ENCODE results near the gene ARPP21. TPM values are rescaled to one million over a fixed set of nuclear protein-coding genes. Genes with fewer than 3 reads are reported as not detected.

ARPP21 gene
- total RNA-seq, 1 experiment from 2014 or later: not detected

DNA sequence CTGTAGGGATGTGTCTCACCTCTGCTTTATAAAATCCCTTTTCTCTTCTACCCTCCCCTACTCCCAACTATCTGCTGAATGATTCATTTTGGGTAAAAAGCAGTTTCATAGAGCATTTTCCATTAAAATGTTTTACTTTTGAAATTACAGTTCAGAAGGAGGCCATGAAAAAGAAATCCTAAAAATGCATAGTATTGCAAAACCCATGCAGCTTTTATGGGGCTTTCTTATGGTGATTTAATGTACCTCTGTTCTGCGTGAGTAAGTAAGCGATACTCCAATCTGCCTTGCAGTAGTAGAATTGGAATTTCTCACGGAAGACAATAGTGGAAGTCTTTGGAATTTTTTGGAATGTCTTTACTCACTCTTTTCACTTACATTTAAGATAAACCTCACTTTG, 111.9 kb downstream of the ARPP21 start:
- CTCF ChIA-PET: no interaction called here
- H3K36me3 Mint-ChIP-seq: no peaks in the 10 kb centered on the region
- H3K9me3 Mint-ChIP-seq: no peaks in the 10 kb centered on the region
- peaks cover 22% of the 10 kb centered on the region for H3K4me1 Mint-ChIP-seq
- peaks cover 28% of the 10 kb centered on the region for H3K27me3 Mint-ChIP-seq (ENCODE audit: low read depth)
- no peak for DNase-seq (ENCODE audit: low spot score)
- POLR2A ChIA-PET: no interaction called here
- H3K27ac Mint-ChIP-seq: no peak overlapping the region
- TF ChIP-seq ZBTB21 (CRISPR knock-in tag; IDR thresholded peaks at IDR 0.05; ENCODE audit: borderline replicate concordance): no peak
- TF ChIP-seq, protein P1, sequence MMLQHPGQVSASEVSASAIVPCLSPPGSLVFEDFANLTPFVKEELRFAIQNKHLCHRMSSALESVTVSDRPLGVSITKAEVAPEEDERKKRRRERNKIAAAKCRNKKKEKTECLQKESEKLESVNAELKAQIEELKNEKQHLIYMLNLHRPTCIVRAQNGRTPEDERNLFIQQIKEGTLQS (CRISPR knock-in tag; conservative IDR thresholded peaks at IDR 0.05): no peak
- no peak for TF ChIP-seq MYBL2 (CRISPR knock-in tag; IDR thresholded peaks at IDR 0.05)
- no peak for TF ChIP-seq OVOL2 (CRISPR knock-in tag; IDR thresholded peaks at IDR 0.05; ENCODE audit: borderline replicate concordance)
- no peak for TF ChIP-seq RORB (CRISPR knock-in tag; IDR thresholded peaks at IDR 0.05)
- TF ChIP-seq SMAD4 (CRISPR knock-in tag; IDR thresholded peaks at IDR 0.05): no peak
- TF ChIP-seq RELA (CRISPR knock-in tag; IDR thresholded peaks at IDR 0.05; ENCODE audit: borderline replicate concordance): no peak
- no peak for TF ChIP-seq TCF7 (CRISPR knock-in tag; IDR thresholded peaks at IDR 0.05; ENCODE audit: low read depth)
- TF ChIP-seq, protein P2, sequence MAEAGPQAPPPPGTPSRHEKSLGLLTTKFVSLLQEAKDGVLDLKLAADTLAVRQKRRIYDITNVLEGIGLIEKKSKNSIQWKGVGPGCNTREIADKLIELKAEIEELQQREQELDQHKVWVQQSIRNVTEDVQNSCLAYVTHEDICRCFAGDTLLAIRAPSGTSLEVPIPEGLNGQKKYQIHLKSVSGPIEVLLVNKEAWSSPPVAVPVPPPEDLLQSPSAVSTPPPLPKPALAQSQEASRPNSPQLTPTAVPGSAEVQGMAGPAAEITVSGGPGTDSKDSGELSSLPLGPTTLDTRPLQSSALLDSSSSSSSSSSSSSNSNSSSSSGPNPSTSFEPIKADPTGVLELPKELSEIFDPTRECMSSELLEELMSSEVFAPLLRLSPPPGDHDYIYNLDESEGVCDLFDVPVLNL (CRISPR knock-in tag; IDR thresholded peaks at IDR 0.05; ENCODE audit: borderline replicate concordance, low read depth): no peak
- TF ChIP-seq NFYB (CRISPR knock-in tag; conservative IDR thresholded peaks at IDR 0.05; ENCODE audit: low read depth): no peak
- TF ChIP-seq SMAD3 (CRISPR knock-in tag; IDR thresholded peaks at IDR 0.05; ENCODE audit: borderline replicate concordance): no peak
- TF ChIP-seq SP1 (CRISPR knock-in tag; conservative IDR thresholded peaks at IDR 0.05): no peak
- no peak for TF ChIP-seq ZSCAN18 (CRISPR knock-in tag; IDR thresholded peaks at IDR 0.05)
- H3K4me3 Mint-ChIP-seq: no peak overlapping the region
- no peak for ATAC-seq

- Mint-ChIP-seq H3K4me1 (peaks cover 16% of the 10 kb centered on the region), H3K27ac (no peak overlapping the region), H3K27me3 (ENCODE audit: low read depth) (no peaks in the 10 kb centered on the region), H3K4me3 (no peak overlapping the region), H3K36me3 (no peaks in the 10 kb centered on the region), H3K9me3 (no peaks in the 10 kb centered on the region)
- DNase-seq (ENCODE audit: low spot score) (no peak), ATAC-seq (peak; percentile 83)
- POLR2A ChIA-PET: no interaction called here
- CTCF ChIA-PET: interaction anchor here (0.9 kb wide), 1 partner anchor 151 kb away, joined by 4 read pairs; no protein-coding TSS in a partner anchor
- TF ChIP-seq HMGA2 (CRISPR knock-in tag; IDR thresholded peaks at IDR 0.05) (no peak), NR2C2 (CRISPR knock-in tag; IDR thresholded peaks at IDR 0.05) (no peak), RELA (CRISPR knock-in tag; IDR thresholded peaks at IDR 0.05; ENCODE audit: borderline replicate concordance) (no peak), ZNF232 (CRISPR knock-in tag; IDR thresholded peaks at IDR 0.05) (no peak), STAT6 (CRISPR knock-in tag; conservative IDR thresholded peaks at IDR 0.05; ENCODE audit: low read depth) (no peak), ZNF281 (CRISPR knock-in tag; IDR thresholded peaks at IDR 0.05) (no peak), OVOL2 (CRISPR knock-in tag; IDR thresholded peaks at IDR 0.05; ENCODE audit: borderline replicate concordance) (no peak)
- TF ChIP-seq, protein P3, sequence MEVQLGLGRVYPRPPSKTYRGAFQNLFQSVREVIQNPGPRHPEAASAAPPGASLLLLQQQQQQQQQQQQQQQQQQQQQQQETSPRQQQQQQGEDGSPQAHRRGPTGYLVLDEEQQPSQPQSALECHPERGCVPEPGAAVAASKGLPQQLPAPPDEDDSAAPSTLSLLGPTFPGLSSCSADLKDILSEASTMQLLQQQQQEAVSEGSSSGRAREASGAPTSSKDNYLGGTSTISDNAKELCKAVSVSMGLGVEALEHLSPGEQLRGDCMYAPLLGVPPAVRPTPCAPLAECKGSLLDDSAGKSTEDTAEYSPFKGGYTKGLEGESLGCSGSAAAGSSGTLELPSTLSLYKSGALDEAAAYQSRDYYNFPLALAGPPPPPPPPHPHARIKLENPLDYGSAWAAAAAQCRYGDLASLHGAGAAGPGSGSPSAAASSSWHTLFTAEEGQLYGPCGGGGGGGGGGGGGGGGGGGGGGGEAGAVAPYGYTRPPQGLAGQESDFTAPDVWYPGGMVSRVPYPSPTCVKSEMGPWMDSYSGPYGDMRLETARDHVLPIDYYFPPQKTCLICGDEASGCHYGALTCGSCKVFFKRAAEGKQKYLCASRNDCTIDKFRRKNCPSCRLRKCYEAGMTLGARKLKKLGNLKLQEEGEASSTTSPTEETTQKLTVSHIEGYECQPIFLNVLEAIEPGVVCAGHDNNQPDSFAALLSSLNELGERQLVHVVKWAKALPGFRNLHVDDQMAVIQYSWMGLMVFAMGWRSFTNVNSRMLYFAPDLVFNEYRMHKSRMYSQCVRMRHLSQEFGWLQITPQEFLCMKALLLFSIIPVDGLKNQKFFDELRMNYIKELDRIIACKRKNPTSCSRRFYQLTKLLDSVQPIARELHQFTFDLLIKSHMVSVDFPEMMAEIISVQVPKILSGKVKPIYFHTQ (CRISPR knock-in tag; IDR thresholded peaks at IDR 0.05): no peak
- TF ChIP-seq, protein P4, sequence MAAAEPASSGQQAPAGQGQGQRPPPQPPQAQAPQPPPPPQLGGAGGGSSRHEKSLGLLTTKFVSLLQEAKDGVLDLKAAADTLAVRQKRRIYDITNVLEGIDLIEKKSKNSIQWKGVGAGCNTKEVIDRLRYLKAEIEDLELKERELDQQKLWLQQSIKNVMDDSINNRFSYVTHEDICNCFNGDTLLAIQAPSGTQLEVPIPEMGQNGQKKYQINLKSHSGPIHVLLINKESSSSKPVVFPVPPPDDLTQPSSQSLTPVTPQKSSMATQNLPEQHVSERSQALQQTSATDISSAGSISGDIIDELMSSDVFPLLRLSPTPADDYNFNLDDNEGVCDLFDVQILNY (CRISPR knock-in tag; IDR thresholded peaks at IDR 0.05): no peak
- TF ChIP-seq, protein P5, sequence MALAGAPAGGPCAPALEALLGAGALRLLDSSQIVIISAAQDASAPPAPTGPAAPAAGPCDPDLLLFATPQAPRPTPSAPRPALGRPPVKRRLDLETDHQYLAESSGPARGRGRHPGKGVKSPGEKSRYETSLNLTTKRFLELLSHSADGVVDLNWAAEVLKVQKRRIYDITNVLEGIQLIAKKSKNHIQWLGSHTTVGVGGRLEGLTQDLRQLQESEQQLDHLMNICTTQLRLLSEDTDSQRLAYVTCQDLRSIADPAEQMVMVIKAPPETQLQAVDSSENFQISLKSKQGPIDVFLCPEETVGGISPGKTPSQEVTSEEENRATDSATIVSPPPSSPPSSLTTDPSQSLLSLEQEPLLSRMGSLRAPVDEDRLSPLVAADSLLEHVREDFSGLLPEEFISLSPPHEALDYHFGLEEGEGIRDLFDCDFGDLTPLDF (CRISPR knock-in tag; IDR thresholded peaks at IDR 0.05): no peak
Measured at GRCh38 chr3:35757991-35758757, 118.8 kb downstream of the ARPP21 start.

All from WTC11 (cell line).